B cell (primary cell): ENCODE results near the gene SLC9A9. TPM values are rescaled to one million over a fixed set of nuclear protein-coding genes. Genes with fewer than 3 reads are reported as not detected.
A peak's percentile ranks its signal among the peaks of the same experiment; 100 is the strongest.

ENCODE experiments used
- ATAC-seq: fragments of 200-7000 bp; cut with Tn5 transposase; one replicate; pipeline ENCODE4 v1.10.0; 2021; ENCODE audit warnings: low read depth, mild to moderate bottlenecking, moderate number of reproducible peaks, moderate library complexity
- CTCF ChIA-PET: fragments of 350-600 bp; sonication (Branson Sonifier 250); formaldehyde crosslinking; loops from one replicate; lab custom pipeline; 2021; ENCODE audit warnings: antibody characterized with exemption, inconsistent platforms; lab: Charles Lee
- POLR2A ChIA-PET: fragments of 350-600 bp; sonication (Branson Sonifier 250); formaldehyde crosslinking; loops from one replicate; lab custom pipeline; 2021; ENCODE audit warnings: antibody characterized with exemption; lab: Charles Lee
- DNase-seq: peaks from one replicate; pipeline ENCODE4 v3.0.0; 2013
- H2AFZ ChIP-seq: 2 replicates; pipeline ENCODE4 v1.6.1; 2012; ENCODE audit warnings: mild to moderate bottlenecking, low read depth, low read length; ENCODE audit not compliant: insufficient read depth, poor library complexity, severe bottlenecking
- H3K27ac ChIP-seq, 2 donors: 1 replicate in 1 of 2; 2 replicates in 1 of 2; pipeline ENCODE4 v1.5.1; 2012 to 2013; ENCODE audit warnings: low read length in 2 of 2, mild to moderate bottlenecking in 2 of 2, moderate library complexity in 1 of 2
- H3K27me3 ChIP-seq, 4 experiments: fragments of 200-600 bp in 1 of 4; sonication (generic) in 1 of 4; replicated peaks in 1 of 4; 1 replicate in 2 of 4; 2 replicates in 2 of 4; pipeline versions ENCODE4 v1.6.1 to v1.7.0; 2013 to 2016; ENCODE audit warnings: low read length in 3 of 4, mild to moderate bottlenecking in 2 of 4, mixed read lengths in 1 of 4, moderate library complexity in 1 of 4; ENCODE audit not compliant: insufficient read depth in 4 of 4, control insufficient read depth in 3 of 4; ENCODE audit errors: control extremely low read depth in 1 of 4
- H3K36me3 ChIP-seq, 2 experiments: replicated peaks in 1 of 2; 1 replicate in 1 of 2; 2 replicates in 1 of 2; pipeline versions ENCODE4 v1.6.1 to v1.7.1; 2013; ENCODE audit warnings: low read length in 1 of 2; ENCODE audit not compliant: insufficient read depth in 2 of 2, control insufficient read depth in 1 of 2; ENCODE audit errors: control extremely low read depth in 1 of 2, extremely low read depth in 1 of 2
- H3K4me1 ChIP-seq, 2 donors: fragments of 200-600 bp in 1 of 2; sonication (generic) in 1 of 2; 1 replicate in 1 of 2; 2 replicates in 1 of 2; pipeline versions ENCODE4 v1.5.1 to v1.6.1; 2013 to 2017; ENCODE audit warnings: low read length in 2 of 2; ENCODE audit not compliant: control insufficient read depth in 2 of 2, insufficient read depth in 2 of 2
- H3K4me2 ChIP-seq: replicated peaks from 2 replicates; pipeline ENCODE3; 2012; ENCODE audit warnings: mild to moderate bottlenecking, low read depth, low read length; ENCODE audit not compliant: poor library complexity, severe bottlenecking
- H3K4me3 ChIP-seq, 5 experiments: fragments of 200-600 bp in 1 of 5; sonication (generic) in 1 of 5; 1 replicate in 3 of 5; 2 replicates in 2 of 5; pipeline versions ENCODE4 v1.5.1 to v1.7.0; 2011 to 2016; ENCODE audit warnings: low read length in 4 of 5, mild to moderate bottlenecking in 4 of 5, low read depth in 2 of 5, control low read depth in 1 of 5, moderate library complexity in 1 of 5; ENCODE audit not compliant: insufficient read depth in 1 of 5; ENCODE audit errors: control extremely low read depth in 1 of 5, extremely low read depth in 1 of 5
- H3K79me2 ChIP-seq: fragments of 200-600 bp; sonication (generic); one replicate; pipeline ENCODE4 v1.6.0; 2016; ENCODE audit warnings: low read length; ENCODE audit not compliant: control insufficient read depth, insufficient read depth
- H3K9ac ChIP-seq: fragments of 200-600 bp; sonication (generic); 2 replicates; pipeline ENCODE4 v1.6.1; 2017; ENCODE audit warnings: mild to moderate bottlenecking, low read length, moderate library complexity
- H3K9me3 ChIP-seq, 3 donors: one replicate each; pipeline versions ENCODE4 v1.6.1 to v1.7.1; 2013; ENCODE audit warnings: low read length in 2 of 3; ENCODE audit not compliant: control insufficient read depth in 2 of 3, insufficient read depth in 1 of 3; ENCODE audit errors: control extremely low read depth in 1 of 3
- H4K20me1 ChIP-seq: 2 replicates; pipeline ENCODE4 v1.6.0; 2012; ENCODE audit warnings: mild to moderate bottlenecking, low read length; ENCODE audit not compliant: insufficient read depth, control insufficient read depth, poor library complexity, severe bottlenecking
- H3K27ac Mint-ChIP-seq: one replicate; pipeline ENCODE4 v1.8.0; 2021; ENCODE audit warnings: mixed read lengths
- H3K27me3 Mint-ChIP-seq: one replicate; pipeline ENCODE4 v1.8.0; 2021; ENCODE audit warnings: mixed read lengths
- H3K4me1 Mint-ChIP-seq: one replicate; pipeline ENCODE4 v1.8.0; 2021; ENCODE audit warnings: mixed read lengths
- H3K4me3 Mint-ChIP-seq: one replicate; pipeline ENCODE4 v1.8.0; 2021; ENCODE audit warnings: mixed read lengths
- H3K9me3 Mint-ChIP-seq: one replicate; pipeline ENCODE4 v1.8.0; 2022; ENCODE audit warnings: mixed read lengths; ENCODE audit not compliant: insufficient read depth
- CTCF ChIP-seq: fragments of 200-600 bp; IDR thresholded peaks from one replicate; pipeline ENCODE4 v1.8.0; 2022; ENCODE audit warnings: antibody characterized with exemption, mild to moderate bottlenecking
- EZH2 ChIP-seq: IDR thresholded peaks from 2 replicates; pipeline ENCODE4 v1.6.1; 2012; ENCODE audit warnings: borderline replicate concordance, low read depth, mild to moderate bottlenecking, moderate library complexity, low read length; ENCODE audit not compliant: insufficient read depth, poor library complexity, severe bottlenecking
- WGBS: methylation state at CpG from one replicate; pipeline ENCODE4 v1.1.5; 2013; ENCODE audit warnings: missing lambda C conversion rate; ENCODE audit not compliant: insufficient coverage; 5-methylcytosine and 5-hydroxymethylcytosine counted together
- intact Hi-C: fragments of 100-400 bp; cut with micrococcal nuclease; formaldehyde crosslinking; loops from one replicate; pipeline ENCODE4 v1.10.0; 2022
- polyA plus RNA-seq: library from polyadenylated mRNA; depleted of rRNA; stranded (reverse); fragments of >200 nt; gene quantifications from 2 replicates; pipeline ENCODE4 v1.2.3, GENCODE V29; 2012
- total RNA-seq, 2 donors: library from RNA; stranded (reverse); fragments of 120-200 nt in 1 of 2; gene quantifications; 1 replicate in 1 of 2; 2 replicates in 1 of 2; pipeline versions ENCODE4 v1.2.3 to v1.2.4, GENCODE V29; 2013 to 2022

Gene SLC9A9
- total and polyA plus RNA-seq, 2 donors (not counting 1 experiment from before 2014, with no cell fraction given): 7.7 to 17.3 TPM

- no peak overlapping the region for H3K4me3 ChIP-seq
- H3K9me3 ChIP-seq: no peaks in the 10 kb centered on the region
- H4K20me1 ChIP-seq: no peaks in the 10 kb centered on the region
- Mint-ChIP-seq H3K4me1 (peaks cover 83% of the 10 kb centered on the region), H3K27me3 (no peaks in the 10 kb centered on the region), H3K27ac (no peak overlapping the region), H3K4me3 (no peak overlapping the region), H3K9me3 (no peaks in the 10 kb centered on the region)
- no peaks in the 10 kb centered on the region for H3K79me2 ChIP-seq
- no peak for DNase-seq
- WGBS: no CpG with 5 or more reads among the region's 1 CpG
- H3K36me3 ChIP-seq: no peaks in the 10 kb centered on the region
- H3K4me2 ChIP-seq: no peak overlapping the region
- ChIA-PET POLR2A (interaction anchor here (0.6 kb wide), 1 partner anchor 415 kb away, joined by 4 read pairs; no protein-coding TSS in a partner anchor), CTCF (interaction anchor here (0.6 to 3.0 kb wide), 5 partner anchors 23 to 142 kb away, joined by 3 to 8 read pairs (median 4); no protein-coding TSS in a partner anchor)
- no peak for TF ChIP-seq CTCF
- no peak for TF ChIP-seq EZH2
- peaks cover 56 to 66% of the 10 kb centered on the region in 2 donors for H3K4me1 ChIP-seq
- H3K9ac ChIP-seq: no peak overlapping the region
- H3K27ac ChIP-seq: no peak overlapping the region
- H3K27me3 ChIP-seq: no peaks in the 10 kb centered on the region
- no peak overlapping the region for H2AFZ ChIP-seq
- intact Hi-C loops: loop anchor here (10.0 kb wide), 1 partner anchor 107 kb away; no protein-coding TSS in a partner anchor
- ATAC-seq: no peak
Measured at GRCh38 chr3:143532091-143532490, 316.2 kb downstream of the SLC9A9 start.

- intact Hi-C loops: loop anchor here (10.0 kb wide), 1 partner anchor 106 kb away; no protein-coding TSS in a partner anchor
- ChIA-PET CTCF (interaction anchor here (1.3 to 1.4 kb wide), 2 partner anchors 22 to 140 kb away, joined by 3 to 5 read pairs; no protein-coding TSS in a partner anchor), POLR2A (no interaction called here)
- Histone ChIP-seq H2AFZ (no peak overlapping the region), H3K4me2 (peak overlapping the region; percentile 10), H3K27ac (peak overlapping the region; percentile 98), H3K4me1 (peaks cover 55 to 66% of the 10 kb centered on the region in 2 donors), H3K9me3 (no peaks in the 10 kb centered on the region), H3K9ac (no peak overlapping the region), H3K27me3 (no peaks in the 10 kb centered on the region), H3K36me3 (no peaks in the 10 kb centered on the region), H4K20me1 (no peaks in the 10 kb centered on the region), H3K79me2 (no peaks in the 10 kb centered on the region), H3K4me3 (no peak overlapping the region)
- ATAC-seq (no peak), DNase-seq (no peak)
- H3K27me3 Mint-ChIP-seq: no peaks in the 10 kb centered on the region
- TF ChIP-seq EZH2: no peak
- TF ChIP-seq CTCF: no peak
- WGBS: 100% methylated on average over 1 of the region's 1 CpG
- H3K27ac Mint-ChIP-seq: peak overlapping the region; percentile 78
- H3K9me3 Mint-ChIP-seq: no peaks in the 10 kb centered on the region
- peaks cover 83% of the 10 kb centered on the region for H3K4me1 Mint-ChIP-seq
- peak overlapping the region; percentile 17 for H3K4me3 Mint-ChIP-seq
Measured at GRCh38 chr3:143531101-143531500, 317.2 kb downstream of the SLC9A9 start.
